ENCODE results near the gene USH2A. TPM values are rescaled to one million over a fixed set of nuclear protein-coding genes. Genes with fewer than 3 reads are reported as not detected.

The USH2A gene
- total RNA-seq, 2 experiments from 2014 or later, result not detected

DNA sequence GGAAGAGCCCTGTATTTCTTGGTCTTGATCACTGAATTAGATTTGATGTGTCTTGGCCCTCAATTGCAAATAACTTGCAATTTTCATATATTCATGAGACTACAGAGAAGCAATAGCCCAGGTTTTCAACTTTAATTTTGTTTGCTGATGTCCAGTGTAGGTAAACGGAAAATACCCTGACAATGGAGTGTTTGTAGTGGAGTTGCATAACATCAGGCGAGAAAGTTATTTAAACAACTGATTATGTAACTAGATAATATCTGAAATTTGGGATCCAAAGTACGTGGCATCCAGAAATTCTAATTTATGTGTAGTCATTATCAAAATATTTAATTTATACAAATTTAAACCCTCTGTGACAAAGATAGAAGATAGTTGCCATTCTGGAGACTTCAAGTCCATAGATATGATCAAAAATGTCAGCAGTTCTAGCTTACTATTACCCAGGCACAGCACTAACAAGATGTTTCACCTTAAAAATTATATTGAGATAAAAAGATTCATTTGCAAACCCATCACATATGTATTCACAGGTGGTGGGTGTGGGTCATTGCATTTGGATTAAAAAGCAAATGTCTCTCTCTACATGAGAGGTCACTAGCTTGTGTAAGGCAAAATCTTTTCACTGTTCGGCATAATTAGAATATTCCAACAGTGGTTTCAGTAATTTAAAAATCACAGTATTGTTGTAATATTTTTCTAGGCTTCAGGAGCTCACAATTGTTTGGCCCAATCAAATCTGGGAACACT is 705.4 kb downstream of the USH2A start:
- CTCF ChIA-PET, result no interaction called here
- ATAC-seq (ENCODE audit: poor library complexity) (no peak), DNase-seq (no peak)
- Histone ChIP-seq H3K27ac (ENCODE audit: low read depth in 1 of 2, low read length in 2 of 2) (no peak overlapping the region), H3K9me3 (ENCODE audit: control insufficient read depth in 1 of 2, insufficient read depth in 1 of 2, low read length in 2 of 2) (peaks cover 0 to 5% of the 10 kb centered on the region in 2 experiments), H3K27me3 (ENCODE audit: control insufficient read depth in 1 of 2, insufficient read depth in 2 of 2, low read length in 2 of 2) (no peaks in the 10 kb centered on the region), H3K36me3 (ENCODE audit: insufficient read depth, low read length) (no peaks in the 10 kb centered on the region), H3K4me1 (ENCODE audit: insufficient read depth, low read length) (no peaks in the 10 kb centered on the region), H3K4me3 (ENCODE audit: low read length) (no peak overlapping the region)
- intact Hi-C loops (cut with DNase I, micrococcal nuclease), result no loop called here
- Mint-ChIP-seq H3K36me3 (ENCODE audit: low read depth) (no peaks in the 10 kb centered on the region), H3K4me3 (no peak overlapping the region), H3K9me3 (no peaks in the 10 kb centered on the region), H3K27me3 (no peaks in the 10 kb centered on the region), H3K27ac (no peak overlapping the region), H3K4me1 (ENCODE audit: low read depth) (no peaks in the 10 kb centered on the region)
- TF ChIP-seq, protein P1, sequence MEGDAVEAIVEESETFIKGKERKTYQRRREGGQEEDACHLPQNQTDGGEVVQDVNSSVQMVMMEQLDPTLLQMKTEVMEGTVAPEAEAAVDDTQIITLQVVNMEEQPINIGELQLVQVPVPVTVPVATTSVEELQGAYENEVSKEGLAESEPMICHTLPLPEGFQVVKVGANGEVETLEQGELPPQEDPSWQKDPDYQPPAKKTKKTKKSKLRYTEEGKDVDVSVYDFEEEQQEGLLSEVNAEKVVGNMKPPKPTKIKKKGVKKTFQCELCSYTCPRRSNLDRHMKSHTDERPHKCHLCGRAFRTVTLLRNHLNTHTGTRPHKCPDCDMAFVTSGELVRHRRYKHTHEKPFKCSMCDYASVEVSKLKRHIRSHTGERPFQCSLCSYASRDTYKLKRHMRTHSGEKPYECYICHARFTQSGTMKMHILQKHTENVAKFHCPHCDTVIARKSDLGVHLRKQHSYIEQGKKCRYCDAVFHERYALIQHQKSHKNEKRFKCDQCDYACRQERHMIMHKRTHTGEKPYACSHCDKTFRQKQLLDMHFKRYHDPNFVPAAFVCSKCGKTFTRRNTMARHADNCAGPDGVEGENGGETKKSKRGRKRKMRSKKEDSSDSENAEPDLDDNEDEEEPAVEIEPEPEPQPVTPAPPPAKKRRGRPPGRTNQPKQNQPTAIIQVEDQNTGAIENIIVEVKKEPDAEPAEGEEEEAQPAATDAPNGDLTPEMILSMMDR (IDR thresholded peaks at IDR 0.05), result no peak
- POLR2A ChIA-PET, result no interaction called here

DNA sequence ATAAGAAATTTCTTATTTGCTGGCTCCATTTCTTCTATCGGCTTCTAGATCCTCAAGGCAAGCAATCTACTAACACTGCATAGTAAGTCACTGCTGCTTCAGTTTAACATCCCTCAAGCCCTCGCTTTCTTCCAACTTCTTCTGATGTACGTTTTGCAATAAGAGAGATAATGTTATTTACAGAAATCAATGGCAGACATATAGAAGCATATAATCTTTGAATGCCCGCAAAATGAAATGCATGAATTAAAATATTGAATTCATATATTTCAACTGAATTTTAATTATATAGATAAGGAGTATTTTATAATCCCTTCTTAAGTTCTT is 712.4 kb downstream of the USH2A start:
- ATAC-seq (ENCODE audit: poor library complexity), result no peak
- TF ChIP-seq, protein P1 (IDR thresholded peaks at IDR 0.05), result no peak
- no peak overlapping the region for H3K27ac ChIP-seq (ENCODE audit: low read depth in 1 of 2, low read length in 2 of 2)

DNA sequence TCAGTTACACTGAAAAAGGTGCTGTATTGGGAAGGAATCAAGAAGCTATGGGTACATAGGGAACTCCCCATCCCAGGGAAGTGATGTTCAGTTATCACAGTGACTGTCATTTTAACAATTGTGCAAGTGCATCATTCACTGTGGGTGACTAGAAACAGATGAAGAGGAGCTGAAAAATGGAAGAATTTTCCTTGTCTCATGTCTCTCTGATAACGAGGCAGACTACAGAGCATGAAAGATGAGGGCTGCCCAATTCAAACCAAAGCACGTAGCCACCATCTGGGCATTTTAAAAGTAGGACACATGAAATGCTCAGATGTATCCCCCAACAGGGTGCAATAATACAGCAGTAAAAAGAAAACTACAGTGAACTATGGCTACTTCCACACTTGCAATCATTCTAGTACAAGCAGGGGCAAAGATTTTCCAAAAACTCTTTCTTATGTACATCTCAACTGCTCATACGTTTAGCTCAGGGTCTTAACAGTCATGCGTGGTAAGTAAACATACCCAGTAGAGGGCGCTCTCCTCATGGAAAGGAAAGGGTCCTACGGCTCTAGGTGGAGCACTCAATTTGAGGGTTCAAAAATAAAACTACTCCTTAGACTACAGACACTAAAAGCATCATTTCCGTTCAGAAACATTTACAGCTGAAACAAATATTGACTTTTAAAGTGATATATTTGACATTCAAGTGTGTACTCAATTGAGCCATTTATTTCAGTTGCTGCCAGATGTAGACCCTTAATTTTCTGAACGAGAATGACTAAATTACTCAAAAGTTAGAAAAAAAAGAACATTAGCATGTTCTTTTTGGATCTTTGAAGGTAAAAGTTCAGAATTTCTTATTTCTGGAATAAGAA is 713.0 kb downstream of the USH2A start:
- H3K27me3 ChIP-seq (ENCODE audit: control insufficient read depth in 1 of 2, insufficient read depth in 2 of 2, low read length in 2 of 2), result no peaks in the 10 kb centered on the region
- ChIA-PET CTCF (interaction anchor here (0.7 kb wide), 1 partner anchor 11 kb away, joined by 4 read pairs; no protein-coding TSS in a partner anchor), POLR2A (no interaction called here)
- Mint-ChIP-seq H3K4me3 (no peak overlapping the region), H3K36me3 (ENCODE audit: low read depth) (no peaks in the 10 kb centered on the region), H3K4me1 (ENCODE audit: low read depth) (no peaks in the 10 kb centered on the region), H3K9me3 (no peaks in the 10 kb centered on the region), H3K27me3 (no peaks in the 10 kb centered on the region), H3K27ac (no peak overlapping the region)
- H3K27ac ChIP-seq (ENCODE audit: low read depth in 1 of 2, low read length in 2 of 2), result no peak overlapping the region
- no peaks in the 10 kb centered on the region for H3K9me3 ChIP-seq (ENCODE audit: control insufficient read depth in 1 of 2, insufficient read depth in 1 of 2, low read length in 2 of 2)
- intact Hi-C loops (cut with DNase I, micrococcal nuclease), result no loop called here
- no peaks in the 10 kb centered on the region for H3K4me1 ChIP-seq (ENCODE audit: insufficient read depth, low read length)
- peak in 1 of 14 experiments; percentile 2 for DNase-seq
- TF ChIP-seq, protein P1 (IDR thresholded peaks at IDR 0.05), result no peak
- H3K36me3 ChIP-seq (ENCODE audit: insufficient read depth, low read length), result no peaks in the 10 kb centered on the region
- H3K4me3 ChIP-seq (ENCODE audit: low read length), result no peak overlapping the region
- ATAC-seq (ENCODE audit: poor library complexity), result no peak

More for the DNA sequence above, 712.4 kb downstream of the USH2A start:
- Histone ChIP-seq H3K4me1 (ENCODE audit: insufficient read depth, low read length) (no peaks in the 10 kb centered on the region), H3K36me3 (ENCODE audit: insufficient read depth, low read length) (no peaks in the 10 kb centered on the region), H3K9me3 (ENCODE audit: control insufficient read depth in 1 of 2, insufficient read depth in 1 of 2, low read length in 2 of 2) (no peaks in the 10 kb centered on the region), H3K4me3 (ENCODE audit: low read length) (no peak overlapping the region), H3K27me3 (ENCODE audit: control insufficient read depth in 1 of 2, insufficient read depth in 2 of 2, low read length in 2 of 2) (no peaks in the 10 kb centered on the region)
- DNase-seq, result no peak
- Mint-ChIP-seq H3K27me3 (no peaks in the 10 kb centered on the region), H3K9me3 (no peaks in the 10 kb centered on the region), H3K4me1 (ENCODE audit: low read depth) (no peaks in the 10 kb centered on the region), H3K36me3 (ENCODE audit: low read depth) (no peaks in the 10 kb centered on the region), H3K4me3 (no peak overlapping the region), H3K27ac (no peak overlapping the region)
- intact Hi-C loops (cut with DNase I, micrococcal nuclease), result no loop called here
- CTCF ChIA-PET, result no interaction called here
- POLR2A ChIA-PET, result no interaction called here
